Mesenchymal stem cell (in vitro differentiated cells and primary cell): Measurements from ENCODE around the gene FTO.

Source experiments
- DNase-seq: peaks from one replicate; pipeline ENCODE4 v3.0.0-alpha.2; 2013
- H2AFZ ChIP-seq: one replicate; pipeline ENCODE4 v1.6.1; 2013; ENCODE audit warnings: low read depth, mild to moderate bottlenecking, control low read depth, inconsistent platforms, low read length, moderate library complexity
- H2AK5ac ChIP-seq: 2 replicates; pipeline ENCODE4 v1.6.1; 2013; ENCODE audit warnings: low read length, moderate library complexity, mild to moderate bottlenecking, inconsistent platforms; ENCODE audit not compliant: severe bottlenecking
- H2BK120ac ChIP-seq: one replicate; pipeline ENCODE4 v1.6.1; 2013; ENCODE audit warnings: low read depth, mild to moderate bottlenecking, inconsistent platforms, low read length, moderate library complexity
- H2BK12ac ChIP-seq, 2 experiments: one replicate each; pipeline ENCODE4 v1.6.1; 2013; ENCODE audit warnings: inconsistent platforms in 2 of 2, low read length in 2 of 2, mild to moderate bottlenecking in 2 of 2, moderate library complexity in 2 of 2, control low read depth in 1 of 2
- H2BK15ac ChIP-seq: one replicate; pipeline ENCODE4 v1.6.1; 2013; ENCODE audit warnings: mild to moderate bottlenecking, low read depth, inconsistent platforms; ENCODE audit not compliant: poor library complexity, severe bottlenecking
- H2BK5ac ChIP-seq: 2 replicates; pipeline ENCODE4 v1.6.1; 2013; ENCODE audit warnings: low read depth, mild to moderate bottlenecking, low read length, control low read depth, inconsistent platforms; ENCODE audit not compliant: poor library complexity, severe bottlenecking
- H3K14ac ChIP-seq, 2 experiments: one replicate each; pipeline ENCODE4 v1.6.1; 2013; ENCODE audit warnings: inconsistent platforms in 2 of 2, low read length in 2 of 2, control low read depth in 1 of 2, mild to moderate bottlenecking in 1 of 2, moderate library complexity in 1 of 2
- H3K18ac ChIP-seq, 2 experiments: one replicate each; pipeline ENCODE4 v1.6.1; 2013; ENCODE audit warnings: inconsistent platforms in 2 of 2, low read length in 2 of 2, control low read depth in 1 of 2, low read depth in 1 of 2, mild to moderate bottlenecking in 1 of 2
- H3K23ac ChIP-seq, 2 experiments: one replicate each; pipeline ENCODE4 v1.6.1; 2013; ENCODE audit warnings: inconsistent platforms in 2 of 2, low read length in 2 of 2, mild to moderate bottlenecking in 2 of 2, moderate library complexity in 2 of 2, control low read depth in 1 of 2
- H3K27ac ChIP-seq: 2 replicates; pipeline ENCODE4 v1.5.1; 2013; ENCODE audit warnings: mild to moderate bottlenecking, moderate library complexity, low read length, control low read depth, inconsistent platforms; ENCODE audit not compliant: poor library complexity, severe bottlenecking
- H3K27me3 ChIP-seq, 2 experiments: 2 replicates each; pipeline versions ENCODE4 v1.6.1 to v1.7.0; 2013; ENCODE audit warnings: low read length in 2 of 2, mild to moderate bottlenecking in 2 of 2, moderate library complexity in 2 of 2, control low read depth in 1 of 2, inconsistent platforms in 1 of 2; ENCODE audit not compliant: control insufficient read depth in 1 of 2, insufficient read depth in 1 of 2
- H3K36me3 ChIP-seq, 2 experiments: 2 replicates each; pipeline versions ENCODE4 v1.6.1 to v1.7.0; 2013; ENCODE audit warnings: low read length in 2 of 2, control low read depth in 1 of 2, inconsistent platforms in 1 of 2, low read depth in 1 of 2, mild to moderate bottlenecking in 1 of 2; ENCODE audit not compliant: insufficient read depth in 2 of 2, control insufficient read depth in 1 of 2
- H3K4ac ChIP-seq, 2 experiments: one replicate each; pipeline ENCODE4 v1.6.1; 2013; ENCODE audit warnings: inconsistent platforms in 2 of 2, low read length in 2 of 2, mild to moderate bottlenecking in 2 of 2, moderate library complexity in 2 of 2, control low read depth in 1 of 2, low read depth in 1 of 2
- H3K4me1 ChIP-seq: 2 replicates; pipeline ENCODE4 v1.6.1; 2013; ENCODE audit warnings: low read depth, low read length, control low read depth; ENCODE audit not compliant: control insufficient read depth, insufficient read depth
- H3K4me2 ChIP-seq: 2 replicates; pipeline ENCODE4 v1.6.1; 2013; ENCODE audit warnings: low read length, mild to moderate bottlenecking, inconsistent platforms; ENCODE audit not compliant: poor library complexity, severe bottlenecking
- H3K4me3 ChIP-seq, 2 experiments: 2 replicates each; pipeline versions ENCODE4 v1.5.1 to v1.7.0; 2013; ENCODE audit warnings: low read length in 2 of 2, mild to moderate bottlenecking in 2 of 2, control low read depth in 1 of 2, low read depth in 1 of 2; ENCODE audit not compliant: insufficient read depth in 1 of 2
- H3K79me1 ChIP-seq: replicated peaks from 2 replicates; pipeline ENCODE4 v1.6.1; 2013; ENCODE audit warnings: mild to moderate bottlenecking, control low read depth, low read length, inconsistent platforms; ENCODE audit not compliant: poor library complexity, severe bottlenecking
- H3K9ac ChIP-seq: 2 replicates; pipeline ENCODE4 v1.7.0; 2013; ENCODE audit warnings: mild to moderate bottlenecking, low read length, moderate library complexity
- H3K9me3 ChIP-seq: 2 replicates; pipeline ENCODE4 v1.7.0; 2013; ENCODE audit warnings: mild to moderate bottlenecking, low read length; ENCODE audit not compliant: control insufficient read depth
- H4K8ac ChIP-seq: one replicate; pipeline ENCODE4 v1.6.1; 2013; ENCODE audit warnings: inconsistent platforms, mild to moderate bottlenecking, low read length, moderate library complexity
- H4K91ac ChIP-seq: one replicate; pipeline ENCODE4 v1.6.1; 2013; ENCODE audit warnings: mild to moderate bottlenecking, low read length, inconsistent platforms
- WGBS: methylation state at CpG from one replicate; pipeline ENCODE4 v1.1.7; 2013; ENCODE audit warnings: mixed read lengths; 5-methylcytosine and 5-hydroxymethylcytosine counted together

The FTO gene

GRCh38 chr16:53899431-53899830 is 195.5 kb downstream of the FTO start:
- H3K4me3 ChIP-seq: no peak overlapping the region
- no peak overlapping the region for H2AFZ ChIP-seq
- H2AK5ac ChIP-seq: no peak overlapping the region
- H4K91ac ChIP-seq: no peak overlapping the region
- no peak overlapping the region for H3K4me2 ChIP-seq
- H3K27me3 ChIP-seq: no peaks in the 10 kb centered on the region
- H2BK5ac ChIP-seq: no peak overlapping the region
- H2BK15ac ChIP-seq: no peak overlapping the region
- H3K9ac ChIP-seq: no peak overlapping the region
- 96% methylated on average over 1 of the region's 1 CpG for WGBS
- no peak overlapping the region for H3K18ac ChIP-seq
- no peak overlapping the region for H4K8ac ChIP-seq
- H3K36me3 ChIP-seq: peaks cover 0 to 5% of the 10 kb centered on the region in 2 experiments
- peaks cover 11% of the 10 kb centered on the region for H3K79me1 ChIP-seq
- H2BK12ac ChIP-seq: no peak overlapping the region
- no peak overlapping the region for H2BK120ac ChIP-seq
- DNase-seq: no peak
- H3K9me3 ChIP-seq: no peaks in the 10 kb centered on the region
- no peak overlapping the region for H3K27ac ChIP-seq
- H3K4me1 ChIP-seq: no peaks in the 10 kb centered on the region
- no peak overlapping the region for H3K14ac ChIP-seq
- no peak overlapping the region for H3K4ac ChIP-seq
- no peak overlapping the region for H3K23ac ChIP-seq

- Histone ChIP-seq H2BK120ac (no peak overlapping the region), H3K14ac (no peak overlapping the region), H3K36me3 (peaks cover 0 to 6% of the 10 kb centered on the region in 2 experiments), H2AK5ac (no peak overlapping the region), H4K8ac (no peak overlapping the region), H3K4me3 (no peak overlapping the region), H2AFZ (no peak overlapping the region), H3K27me3 (no peaks in the 10 kb centered on the region), H3K4ac (no peak overlapping the region), H2BK15ac (no peak overlapping the region), H2BK12ac (no peak overlapping the region), H3K9ac (no peak overlapping the region), H3K23ac (no peak overlapping the region), H3K4me2 (no peak overlapping the region), H4K91ac (no peak overlapping the region), H3K9me3 (no peaks in the 10 kb centered on the region), H2BK5ac (no peak overlapping the region), H3K27ac (no peak overlapping the region), H3K4me1 (no peaks in the 10 kb centered on the region), H3K18ac (no peak overlapping the region), H3K79me1 (peaks cover 11% of the 10 kb centered on the region)
- no peak for DNase-seq
- WGBS: 82% methylated on average over 4 of the region's 4 CpGs
Observed at GRCh38 chr16:53900667-53901066, 196.7 kb downstream of the FTO start.

- Histone ChIP-seq H2AK5ac (no peak overlapping the region), H3K36me3 (peaks cover 0 to 6% of the 10 kb centered on the region in 2 experiments), H3K27me3 (no peaks in the 10 kb centered on the region), H3K9me3 (no peaks in the 10 kb centered on the region), H4K8ac (no peak overlapping the region), H2BK120ac (no peak overlapping the region), H2BK15ac (no peak overlapping the region), H3K4me1 (no peaks in the 10 kb centered on the region), H3K14ac (no peak overlapping the region), H3K4me3 (no peak overlapping the region), H3K4me2 (no peak overlapping the region), H3K27ac (no peak overlapping the region), H2BK5ac (no peak overlapping the region), H3K79me1 (peaks cover 11% of the 10 kb centered on the region), H2AFZ (no peak overlapping the region), H3K23ac (no peak overlapping the region), H3K4ac (no peak overlapping the region), H3K18ac (no peak overlapping the region), H2BK12ac (no peak overlapping the region), H4K91ac (no peak overlapping the region), H3K9ac (no peak overlapping the region)
- WGBS: 96% methylated on average over 2 of the region's 2 CpGs
- no peak for DNase-seq
Observed at GRCh38 chr16:53901408-53901807, 197.5 kb downstream of the FTO start.

DNA sequence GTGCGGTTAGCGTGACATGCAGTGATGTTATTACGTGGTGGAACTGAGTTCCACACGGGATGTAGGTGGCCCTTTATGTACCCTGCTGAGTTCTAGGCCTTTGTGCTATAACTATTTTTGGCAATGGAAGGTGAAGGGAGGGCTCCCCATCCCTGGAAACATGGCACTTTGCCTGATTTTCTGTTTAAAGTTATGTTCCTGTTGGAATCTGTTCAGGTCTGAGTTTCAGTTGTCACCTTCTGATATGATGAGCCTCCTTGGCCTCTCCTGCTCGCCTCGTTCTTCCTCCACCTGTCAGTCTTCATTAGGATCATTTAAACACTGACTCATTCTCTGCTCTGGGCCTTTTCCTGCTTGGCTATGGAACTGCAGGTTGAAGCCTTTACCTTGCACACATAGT is 200.6 kb downstream of the FTO start:
- no peak overlapping the region for H3K9ac ChIP-seq
- no peak overlapping the region for H2AFZ ChIP-seq
- H3K14ac ChIP-seq: no peak overlapping the region
- H2BK120ac ChIP-seq: no peak overlapping the region
- H2BK15ac ChIP-seq: no peak overlapping the region
- no peak overlapping the region for H2BK5ac ChIP-seq
- H3K79me1 ChIP-seq: peaks cover 11% of the 10 kb centered on the region
- H2AK5ac ChIP-seq: no peak overlapping the region
- H4K8ac ChIP-seq: no peak overlapping the region
- H3K4me2 ChIP-seq: no peak overlapping the region
- no peaks in the 10 kb centered on the region for H3K4me1 ChIP-seq
- no peaks in the 10 kb centered on the region for H3K9me3 ChIP-seq
- H3K4ac ChIP-seq: no peak overlapping the region
- 90% methylated on average over 6 of the region's 6 CpGs for WGBS
- H3K27ac ChIP-seq: no peak overlapping the region
- H3K23ac ChIP-seq: no peak overlapping the region
- peaks cover 0 to 6% of the 10 kb centered on the region in 2 experiments for H3K36me3 ChIP-seq
- H2BK12ac ChIP-seq: no peak overlapping the region
- no peak overlapping the region for H3K4me3 ChIP-seq
- H4K91ac ChIP-seq: no peak overlapping the region
- DNase-seq: no peak
- H3K27me3 ChIP-seq: no peaks in the 10 kb centered on the region
- H3K18ac ChIP-seq: no peak overlapping the region
